A673 (cell line): Measurements from ENCODE around the gene KCNJ5. TPM values are rescaled to one million over a fixed set of nuclear protein-coding genes. Genes with fewer than 3 reads are reported as not detected.

Source experiments
- BruUV-seq: library from RNA; stranded (reverse); fragments of 400-500 nt; replicated peaks from 2 replicates; lab custom pipeline; 2021; lab: Mats Ljungman, UMichigan
- CTCF ChIA-PET: fragments of 300-600 bp; sonication (Branson Sonifier 250); formaldehyde crosslinking; loops from one replicate; lab custom pipeline; 2022; ENCODE audit warnings: antibody characterized with exemption; lab: Charles Lee
- POLR2A ChIA-PET: fragments of 300-600 bp; sonication (Branson Sonifier 250); formaldehyde crosslinking; loops from one replicate; lab custom pipeline; 2022; ENCODE audit warnings: antibody characterized with exemption; ENCODE audit not compliant: low non-redundant PET; lab: Charles Lee
- DNase-seq: peaks from one replicate; pipeline ENCODE4 v3.0.0-alpha.2; 2015; ENCODE audit warnings: low spot score
- H3K27ac ChIP-seq: fragments of 200-600 bp; sonication (generic); 2 replicates; pipeline ENCODE4 v1.5.1; 2016; ENCODE audit warnings: mixed run types, low read depth, mild to moderate bottlenecking, mixed read lengths, antibody characterized with exemption, low read length; ENCODE audit not compliant: poor library complexity, severe bottlenecking
- H3K27me3 ChIP-seq: fragments of 200-600 bp; sonication (generic); replicated peaks from 2 replicates; pipeline ENCODE4 v1.6.1; 2017; ENCODE audit warnings: mixed run types, low read depth, mild to moderate bottlenecking, mixed read lengths, antibody characterized with exemption, low read length; ENCODE audit not compliant: insufficient read depth, poor library complexity
- H3K36me3 ChIP-seq: fragments of 200-600 bp; sonication (generic); 2 replicates; pipeline ENCODE4 v1.6.1; 2016; ENCODE audit warnings: mixed run types, mild to moderate bottlenecking, mixed read lengths, antibody characterized with exemption, low read length; ENCODE audit not compliant: insufficient read depth, poor library complexity, severe bottlenecking
- H3K4me1 ChIP-seq: fragments of 200-600 bp; sonication (generic); 2 replicates; pipeline ENCODE4 v1.6.1; 2017; ENCODE audit warnings: mixed run types, mild to moderate bottlenecking, mixed read lengths, antibody characterized with exemption, low read length; ENCODE audit not compliant: insufficient read depth, poor library complexity, severe bottlenecking
- H3K4me3 ChIP-seq: fragments of 200-600 bp; sonication (generic); 2 replicates; pipeline ENCODE4 v1.5.1; 2016; ENCODE audit warnings: low read depth, mixed run types, mild to moderate bottlenecking, mixed read lengths, low read length; ENCODE audit not compliant: poor library complexity, severe bottlenecking
- H3K9me3 ChIP-seq: fragments of 200-600 bp; sonication (generic); 2 replicates; pipeline ENCODE4 v1.6.1; 2016; ENCODE audit warnings: mixed run types, low read depth, mild to moderate bottlenecking, mixed read lengths, antibody characterized with exemption, low read length; ENCODE audit not compliant: poor library complexity, severe bottlenecking
- CTCF ChIP-seq: fragments of 300-800, 200-600 bp; sonication (generic); conservative IDR thresholded peaks from 2 replicates; pipeline ENCODE4 v1.5.1; 2017; ENCODE audit warnings: low read depth, mild to moderate bottlenecking, antibody characterized with exemption, low read length, moderate library complexity, mixed read lengths
- intact Hi-C: fragments of 100-400 bp; cut with micrococcal nuclease; formaldehyde crosslinking; loops from one replicate; pipeline ENCODE4 v1.10.0; 2022; ENCODE audit not compliant: unreplicated experiment
- total RNA-seq: library from RNA; stranded (reverse); gene quantifications from 2 replicates; pipeline ENCODE4 v1.2.3, GENCODE V29; 2021

Gene KCNJ5
- total RNA-seq, 1 experiment from 2014 or later: not detected

DNA sequence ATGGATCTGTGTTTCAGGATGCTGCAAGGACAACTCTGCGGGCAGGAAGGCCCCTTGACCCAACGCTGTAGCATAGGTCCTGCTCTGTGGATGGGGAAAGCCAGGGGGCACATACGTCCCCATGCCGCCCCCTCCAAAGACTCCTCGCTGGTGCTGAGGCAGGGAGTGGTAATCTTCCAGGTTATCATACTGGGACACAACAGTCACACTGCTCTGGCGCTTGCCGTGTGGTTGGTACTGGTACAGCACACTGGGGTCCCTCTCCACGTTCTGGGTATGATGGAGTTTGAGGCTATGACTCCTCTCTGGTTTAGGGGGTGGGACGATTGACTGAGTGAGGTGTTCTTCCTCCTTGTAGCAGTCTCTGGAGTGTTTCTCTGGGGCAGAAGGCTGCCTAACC is 77.8 kb downstream of the KCNJ5 start:
- no TSS peak for BruUV-seq
- no peak for DNase-seq
- Histone ChIP-seq H3K36me3 (peaks cover 42% of the 10 kb centered on the region), H3K27ac (no peak overlapping the region), H3K4me1 (no peaks in the 10 kb centered on the region), H3K27me3 (no peaks in the 10 kb centered on the region), H3K9me3 (no peaks in the 10 kb centered on the region), H3K4me3 (no peak overlapping the region)
- TF ChIP-seq CTCF: no peak
- intact Hi-C loops: no loop called here
- POLR2A ChIA-PET: no interaction called here
- CTCF ChIA-PET: no interaction called here

Other genes starting within 250 kb of the KCNJ5 start
- 51.9 and 56.1 TPM in 2 replicates for gene FLI1, start 197.3 kb upstream of the KCNJ5 start, total RNA-seq
- gene KCNJ1, start 24.1 kb upstream of the KCNJ5 start, total RNA-seq: not detected in 2 replicates
- gene TP53AIP1, start 51.5 kb downstream of the KCNJ5 start, total RNA-seq: 2.1 and 2.3 TPM in 2 replicates